Non-pigmented ciliary epithelial cell (primary cell): ENCODE data around the gene ARVCF.

Experiments used
- DNase-seq: peaks from one replicate; pipeline ENCODE4 v3.0.0-alpha.2; 2010; ENCODE audit warnings: low read depth

The ARVCF gene

GRCh38 chr22:20016734-20017621, at the start of gene ARVCF:
Gene ARVCF (minus strand): TSS chr22:20016823. CDS start chr22:19990794, 26,029 bp downstream.
- DNase-seq = no peak

- DNase-seq = no peak
Measured at GRCh38 chr22:20065896-20066616, 49.4 kb upstream of the ARVCF start.

- DNase-seq = no peak
Measured at GRCh38 chr22:20064545-20065262, 48.1 kb upstream of the ARVCF start.

- DNase-seq = no peak
Measured at GRCh38 chr22:20064140-20064480, 47.5 kb upstream of the ARVCF start.

GRCh38 chr22:20063271-20064139, 46.9 kb upstream of the ARVCF start:
- no peak for DNase-seq

GRCh38 chr22:20062766-20063083, 46.1 kb upstream of the ARVCF start:
- DNase-seq = peak; percentile 32

- DNase-seq = no peak
Measured at GRCh38 chr22:20062043-20062765, 45.6 kb upstream of the ARVCF start.

- no peak for DNase-seq
Measured at GRCh38 chr22:20061481-20061861, 44.8 kb upstream of the ARVCF start.

- DNase-seq = no peak
Measured at GRCh38 chr22:20060700-20061480, 44.3 kb upstream of the ARVCF start.

- no peak for DNase-seq
Measured at GRCh38 chr22:20058989-20059770, 42.6 kb upstream of the ARVCF start.

GRCh38 chr22:20057596-20058268, 41.1 kb upstream of the ARVCF start:
- no peak for DNase-seq

GRCh38 chr22:20056696-20057386, 40.2 kb upstream of the ARVCF start:
- DNase-seq = no peak

- DNase-seq = no peak
Measured at GRCh38 chr22:20056161-20056560, 39.5 kb upstream of the ARVCF start.

- DNase-seq = no peak
Measured at GRCh38 chr22:20055654-20056053, 39.0 kb upstream of the ARVCF start.

- no peak for DNase-seq
Measured at GRCh38 chr22:20055144-20055543, 38.5 kb upstream of the ARVCF start.

GRCh38 chr22:20054485-20054884, 37.9 kb upstream of the ARVCF start:
- DNase-seq = no peak

- no peak for DNase-seq
Measured at GRCh38 chr22:20054034-20054427, 37.4 kb upstream of the ARVCF start.

GRCh38 chr22:20053407-20054033, 36.9 kb upstream of the ARVCF start:
- DNase-seq = no peak
